NCI-H226 (cell line): ENCODE results near the gene PBX4.
"Not testable (repeated sequence)": the region's sequence is repeated elsewhere in the genome, so short reads cannot be mapped to it uniquely, and the experiment has no call there.

Experiments
- DNase-seq: peaks from one replicate; pipeline ENCODE4 v3.0.0-alpha.2; 2015

The PBX4 gene

DNA sequence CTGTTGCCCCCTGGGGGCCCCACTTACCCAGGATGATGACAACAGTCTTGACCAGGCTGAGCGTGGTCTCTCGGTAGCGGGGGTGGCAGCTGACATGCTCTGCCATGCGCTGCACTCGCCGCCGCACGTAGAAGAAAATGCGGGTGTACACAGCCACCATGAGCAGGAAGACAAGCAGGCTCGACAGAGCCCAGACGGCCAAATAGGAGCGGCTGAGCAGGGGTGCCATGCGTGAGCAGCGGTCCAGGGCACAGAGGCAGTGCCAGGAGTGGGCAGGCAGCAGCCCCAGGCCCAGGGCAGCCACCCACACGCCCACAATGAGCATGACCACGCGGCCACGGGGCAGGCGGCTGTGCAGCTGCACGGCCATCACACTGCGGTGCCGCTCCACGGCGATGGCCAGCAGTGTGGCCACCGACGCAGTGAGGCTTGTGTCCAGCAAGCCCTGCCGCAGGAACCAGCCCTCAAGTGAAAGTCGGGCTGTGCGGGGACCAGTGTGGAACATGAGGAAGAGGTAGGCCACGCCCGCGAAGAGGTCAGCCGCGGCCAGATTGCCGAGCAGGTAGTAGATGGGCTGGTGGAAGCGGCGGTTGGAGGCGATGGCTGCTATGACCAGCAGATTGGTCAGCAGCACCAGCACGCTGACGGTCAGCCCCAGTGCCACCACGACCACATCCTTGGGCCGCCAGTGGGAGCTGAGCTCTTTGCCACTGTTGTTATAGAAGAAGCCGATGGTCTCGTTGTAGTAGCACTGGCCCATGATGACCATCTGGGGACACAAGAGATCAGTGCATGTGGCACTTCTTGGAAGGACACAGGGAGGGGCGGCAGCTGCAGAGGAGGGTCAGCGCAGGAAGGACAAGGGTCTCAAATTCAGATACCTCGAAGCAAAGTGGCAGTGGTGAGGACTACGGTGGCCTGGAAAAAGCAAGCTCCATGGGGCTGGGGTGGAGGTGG, 8.3 kb upstream of the PBX4 start:
- no peak for DNase-seq

DNA sequence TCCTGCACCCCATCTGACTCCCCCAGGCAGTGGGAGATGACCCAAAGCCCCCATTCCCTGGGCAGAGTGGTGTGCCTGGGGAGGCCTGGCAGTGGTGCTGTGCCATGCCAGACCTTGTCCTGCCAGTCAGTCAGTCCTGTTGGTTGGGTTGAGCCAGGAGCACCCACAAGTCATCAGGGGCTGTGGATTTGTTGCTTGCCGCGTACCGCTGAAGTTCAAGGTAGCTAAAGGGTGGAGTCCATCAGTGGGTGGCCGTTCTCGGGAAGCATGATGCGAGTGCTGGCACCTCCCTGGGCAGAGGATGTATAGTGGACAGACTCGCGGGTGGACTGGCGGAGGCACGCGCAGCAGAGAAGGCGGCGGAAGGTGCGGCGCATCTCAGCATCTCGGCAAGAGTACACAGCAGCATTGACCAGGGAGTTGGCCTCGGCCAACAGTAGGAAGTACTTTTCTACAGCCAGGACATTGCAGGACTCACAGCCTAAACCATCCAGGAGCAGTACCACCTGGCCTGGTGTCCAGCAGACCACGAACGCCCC, 5.6 kb upstream of the PBX4 start:
- DNase-seq = no peak

DNA sequence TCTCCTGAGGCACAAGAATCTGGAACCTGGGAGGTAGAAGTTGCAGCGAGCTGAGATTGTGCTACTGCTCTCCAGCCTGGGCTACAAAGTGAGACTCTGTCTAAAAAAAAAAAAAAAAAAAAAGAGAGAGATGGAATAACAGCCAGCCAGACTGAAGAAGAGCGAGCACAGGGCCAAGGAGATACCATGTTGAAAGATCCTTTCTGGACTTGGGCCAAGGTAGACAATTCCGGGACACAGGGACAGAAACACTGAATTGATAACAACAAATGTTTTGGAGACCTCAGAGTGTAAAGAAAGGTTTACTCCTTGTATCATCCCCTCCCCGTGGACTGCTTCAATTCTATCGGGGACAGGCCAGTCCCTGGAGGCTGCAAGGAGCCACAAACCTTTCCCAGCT, 4.9 kb upstream of the PBX4 start:
- DNase-seq = no peak

DNA sequence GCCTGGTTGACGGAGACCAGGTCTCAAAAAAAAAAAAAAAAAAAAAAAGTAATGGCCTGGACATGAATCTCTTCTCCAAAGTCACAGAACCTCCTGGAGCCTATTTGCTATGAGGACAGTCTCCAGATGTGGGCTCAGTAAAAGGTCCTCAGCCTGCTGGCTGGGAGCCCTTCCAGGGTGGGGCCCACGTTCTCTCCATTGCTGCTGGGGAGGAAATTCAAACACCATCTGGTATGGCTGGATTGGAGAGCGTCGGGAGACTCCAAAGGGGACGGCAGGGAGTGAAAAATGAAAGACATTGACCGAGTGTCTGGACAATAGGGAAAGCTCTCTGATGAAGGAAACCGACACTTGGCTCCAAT, 1.3 kb upstream of the PBX4 start:
- DNase-seq = no peak

DNA sequence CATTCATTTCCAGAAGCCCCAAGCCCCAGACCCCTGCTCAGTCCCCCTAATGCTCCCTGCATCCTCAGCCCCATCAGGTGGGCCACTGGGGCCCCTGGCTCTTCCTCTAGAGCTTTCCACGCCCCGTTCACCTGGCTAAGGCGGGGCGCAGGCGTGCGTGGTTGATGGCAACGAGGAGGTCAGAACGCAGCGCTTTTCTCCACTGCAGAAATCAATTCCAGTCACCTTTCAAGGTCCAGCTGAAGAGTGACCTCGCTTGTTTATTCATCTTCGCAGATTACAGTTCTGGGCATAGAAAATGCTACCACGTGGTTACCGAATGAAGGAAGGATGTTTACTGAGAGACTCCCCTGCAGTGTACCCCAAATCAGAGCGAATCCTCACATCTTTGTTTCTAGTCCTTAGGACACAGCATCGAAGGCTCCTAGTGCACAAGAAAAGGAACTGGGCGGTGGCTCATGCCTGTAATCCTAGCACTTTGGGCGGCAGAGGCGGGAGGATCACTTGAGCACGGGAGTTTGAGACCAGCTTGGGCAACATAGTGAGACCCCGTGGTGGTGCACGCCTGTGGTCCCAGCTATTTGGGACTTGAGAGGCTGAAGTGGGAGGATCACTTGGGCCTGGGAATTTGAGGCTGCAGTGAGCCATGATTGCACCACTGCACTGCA, 828 bp upstream of the PBX4 start:
- DNase-seq = no peak

DNA sequence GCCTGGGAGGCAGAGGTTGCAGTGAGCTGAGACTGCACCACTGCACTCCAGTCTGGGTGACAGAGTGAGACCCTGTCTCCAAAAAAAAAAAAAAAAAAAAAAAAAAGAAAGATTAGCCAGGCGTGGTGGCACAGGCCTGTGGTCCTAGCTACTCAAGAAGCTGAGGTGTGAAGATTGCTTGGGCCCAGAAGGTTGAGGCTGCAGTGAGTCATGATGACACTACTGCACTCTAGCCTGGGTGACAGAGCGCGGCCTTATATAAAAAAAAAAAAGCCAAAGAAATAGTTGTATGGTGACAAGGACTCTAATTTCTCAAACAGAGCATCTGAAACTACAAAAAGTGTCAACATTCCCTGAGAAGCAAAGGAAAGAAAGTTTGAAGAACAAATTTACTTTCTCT, 3.4 kb downstream of the PBX4 start:
- no peak for DNase-seq

DNA sequence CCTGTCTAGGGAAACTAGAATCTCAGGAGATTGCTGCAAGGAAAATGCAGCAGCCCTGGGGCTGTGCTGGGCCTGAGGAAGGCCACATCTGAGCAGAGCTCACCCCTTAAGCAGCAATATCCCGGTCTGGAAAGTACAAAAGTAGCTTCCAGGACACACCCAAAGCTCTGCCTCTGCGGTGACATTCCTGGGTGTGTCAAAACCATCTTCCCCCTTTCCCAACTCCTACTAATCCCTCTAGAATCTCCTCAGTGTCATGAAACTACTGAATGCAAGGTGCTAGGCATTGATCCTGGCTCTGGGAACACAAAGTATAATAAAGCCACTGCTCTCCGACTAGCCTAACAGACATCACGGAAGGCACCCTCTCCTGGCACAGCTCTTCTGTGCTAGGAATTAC, 5.0 kb downstream of the PBX4 start:
- DNase-seq = peak; percentile 26

DNA sequence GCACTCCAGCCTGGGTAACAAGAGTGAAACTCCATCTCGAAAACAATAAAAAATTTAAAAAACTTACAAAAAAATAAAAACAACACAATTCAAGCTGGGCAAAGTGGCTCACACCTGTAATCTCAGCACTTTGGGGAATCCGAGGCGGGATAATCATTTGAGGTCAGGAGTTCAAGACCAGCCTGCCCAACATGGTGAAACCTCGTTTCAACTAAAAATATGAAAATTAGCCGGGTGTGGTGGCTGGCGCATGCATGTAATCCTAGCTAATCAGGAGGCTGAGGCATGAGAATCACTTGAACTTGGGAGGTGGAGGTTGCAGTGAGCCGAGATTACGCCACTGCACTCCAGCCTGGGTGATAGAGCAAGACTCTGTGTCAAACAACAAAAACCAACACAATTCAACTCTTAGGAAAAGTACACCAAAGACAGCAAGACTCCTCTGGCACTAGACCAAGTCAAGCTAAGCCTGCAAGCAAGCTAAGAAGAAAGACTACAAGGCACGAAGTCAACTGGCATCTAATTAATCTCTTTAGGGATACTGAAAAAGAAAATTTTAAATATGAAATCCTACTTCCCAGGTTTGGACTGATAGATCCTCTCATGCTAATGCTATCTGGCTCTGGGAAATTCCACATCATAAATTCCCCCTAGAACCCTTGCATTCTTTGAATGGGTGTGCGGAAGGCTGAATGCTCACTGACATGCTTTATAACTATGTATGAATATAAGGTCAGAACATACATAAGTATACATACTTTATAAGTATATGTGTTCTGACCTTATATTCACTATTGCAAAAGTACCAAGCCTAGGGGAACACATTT, 7.9 kb downstream of the PBX4 start:
- DNase-seq = peak; percentile 25

DNA sequence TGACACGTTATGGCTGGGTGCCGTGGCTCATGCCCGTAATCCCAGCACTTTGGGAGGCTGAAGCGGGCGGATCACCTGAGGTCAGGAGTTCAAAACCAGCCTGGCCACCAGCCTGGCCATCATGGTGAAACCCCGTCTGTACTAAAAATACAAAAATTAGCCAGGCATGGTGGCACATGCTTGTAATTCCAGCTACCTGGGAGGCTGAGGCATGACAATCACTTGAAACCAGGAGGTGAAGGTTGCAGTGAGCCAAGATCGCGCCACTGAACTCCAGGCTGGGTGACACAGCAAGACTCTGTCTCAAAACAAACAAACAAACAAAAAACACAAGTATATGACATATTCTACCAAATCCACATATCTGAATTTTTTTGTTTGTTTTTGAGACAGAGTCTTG, 11.8 kb downstream of the PBX4 start:
- DNase-seq = not testable (repeated sequence)

DNA sequence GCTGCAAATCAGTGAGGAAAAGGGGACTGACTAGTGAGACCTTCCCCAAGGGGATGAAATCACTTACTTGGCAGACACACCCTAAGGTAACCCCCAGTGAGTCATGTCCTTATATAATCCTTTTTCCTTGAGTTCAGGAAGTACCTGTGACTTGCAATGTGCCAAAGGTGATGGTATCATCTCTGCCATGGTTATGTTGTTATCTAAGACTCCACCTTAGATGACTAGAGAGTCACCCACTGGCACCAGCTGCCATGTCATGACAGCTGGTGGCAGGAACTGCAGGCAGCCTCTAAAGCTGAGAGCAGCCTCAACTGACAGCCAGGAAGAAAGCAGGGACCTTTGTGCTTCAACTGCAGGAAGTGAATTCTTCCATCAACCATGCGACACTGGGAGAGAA, 12.5 kb downstream of the PBX4 start:
- DNase-seq = peak; percentile 49

DNA sequence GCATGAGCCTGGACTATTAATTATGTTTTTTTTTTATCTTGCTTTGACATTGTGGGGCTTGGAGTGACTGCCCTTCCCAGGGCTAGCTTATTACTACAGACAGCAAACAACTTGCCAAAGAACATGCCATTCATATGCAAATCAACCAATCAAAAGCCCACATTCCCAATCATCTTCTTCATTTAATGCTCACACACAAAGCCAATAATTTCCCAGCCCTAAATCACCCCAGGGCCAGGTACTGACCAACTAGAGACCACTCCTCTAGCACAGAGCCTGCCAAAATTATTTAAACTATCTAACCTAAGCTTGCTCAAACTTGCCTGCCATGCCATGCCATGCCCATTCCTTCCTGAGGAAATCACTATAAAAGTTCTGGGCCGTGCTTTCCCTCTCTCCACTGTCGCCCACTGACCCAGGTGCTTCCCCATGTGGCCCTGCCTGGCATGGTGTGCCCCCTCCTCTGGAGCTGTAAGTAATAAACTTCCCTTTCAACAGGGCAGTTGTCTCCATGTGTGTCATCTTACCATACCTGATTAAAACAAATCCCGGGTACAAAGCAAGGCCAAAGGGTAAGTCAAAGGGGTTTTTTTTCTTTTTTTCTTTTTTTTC, 15.7 kb downstream of the PBX4 start:
- DNase-seq = no peak

DNA sequence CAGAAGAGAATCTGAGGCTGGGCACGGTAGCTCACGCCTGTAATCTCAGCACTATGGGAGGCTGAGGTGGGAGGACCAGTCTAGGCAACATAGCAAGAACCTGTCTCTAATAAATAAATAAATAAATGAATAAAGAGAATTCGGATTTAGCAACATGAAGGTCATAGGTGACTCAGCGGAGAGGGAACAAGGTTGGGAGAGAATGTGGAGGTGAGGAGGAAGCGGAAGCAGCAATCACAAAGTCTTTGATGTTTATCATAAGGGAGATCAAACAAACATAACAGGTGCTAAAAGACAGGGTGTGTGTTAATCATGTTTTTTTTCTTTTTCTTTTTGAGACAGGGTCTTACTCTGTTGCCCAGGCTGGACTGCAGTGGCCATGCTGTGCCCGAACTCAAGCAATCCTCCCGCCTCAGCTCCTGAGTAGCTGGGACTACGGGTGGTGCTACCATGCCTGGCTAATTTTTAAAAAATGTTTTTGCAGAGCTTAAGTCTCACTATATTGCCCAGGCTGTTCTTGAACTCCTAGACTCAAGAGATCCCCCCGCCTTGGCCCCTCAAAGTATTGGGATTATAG, 16.3 kb downstream of the PBX4 start:
- DNase-seq = no peak

DNA sequence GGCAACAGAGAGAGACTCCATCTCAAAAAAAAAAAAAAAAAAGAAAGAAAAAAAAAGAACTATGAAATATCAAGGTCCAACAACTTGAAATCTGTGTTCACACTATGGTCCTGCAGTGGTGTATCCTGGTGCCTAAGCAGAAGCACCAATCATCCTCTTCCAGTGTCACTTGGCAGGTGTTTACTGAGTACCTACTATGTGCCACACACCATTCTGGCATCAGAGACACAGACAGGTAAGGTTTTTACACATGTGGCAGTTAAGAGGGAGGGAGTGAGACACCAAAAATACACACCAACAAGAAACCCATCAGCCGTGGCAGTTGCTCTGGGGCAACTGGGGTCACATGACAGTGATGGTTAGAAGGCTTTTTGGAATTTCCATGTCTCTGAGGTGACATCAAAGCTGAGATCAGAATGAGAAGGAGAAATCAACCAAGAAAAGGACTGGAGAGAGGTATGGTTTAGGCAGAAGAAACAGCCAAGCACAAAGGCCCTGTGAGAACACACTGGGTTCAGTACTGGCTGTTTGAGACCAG, 17.6 kb downstream of the PBX4 start:
- DNase-seq = no peak

DNA sequence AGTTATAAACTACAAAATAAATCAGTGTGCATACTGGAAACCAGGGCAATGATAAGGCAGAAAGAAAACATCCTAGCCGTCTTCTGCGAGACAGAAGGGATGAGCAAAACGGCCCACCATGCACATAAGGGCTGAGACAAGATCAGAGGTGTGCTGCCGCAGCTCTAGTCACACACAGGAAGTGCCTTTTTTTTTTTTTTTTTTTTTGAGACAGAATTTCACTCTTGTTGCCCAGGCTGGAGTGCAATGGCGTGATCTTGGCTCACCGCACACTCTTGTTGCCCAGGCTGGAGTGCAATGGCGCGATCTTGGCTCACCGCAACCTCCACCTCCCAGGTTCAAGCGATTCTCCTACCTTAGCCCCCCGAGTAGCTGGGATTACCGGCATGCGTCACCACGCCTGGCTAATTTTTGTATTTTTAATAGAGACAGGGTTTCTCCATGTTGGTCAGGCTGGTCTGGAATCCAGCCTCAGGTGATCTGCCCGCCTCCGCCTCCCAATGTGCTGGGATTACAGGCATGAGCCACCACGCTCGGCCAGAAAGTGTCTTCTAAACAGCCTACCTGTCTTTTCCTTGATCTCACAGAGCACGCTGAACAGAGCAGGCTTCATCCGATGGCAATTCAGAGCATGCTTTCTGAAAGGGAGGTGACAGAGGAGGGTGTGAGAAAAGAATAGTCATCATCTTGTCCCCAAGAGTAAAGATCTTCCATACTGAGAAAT, 19.6 kb downstream of the PBX4 start:
- not testable (repeated sequence) for DNase-seq

DNA sequence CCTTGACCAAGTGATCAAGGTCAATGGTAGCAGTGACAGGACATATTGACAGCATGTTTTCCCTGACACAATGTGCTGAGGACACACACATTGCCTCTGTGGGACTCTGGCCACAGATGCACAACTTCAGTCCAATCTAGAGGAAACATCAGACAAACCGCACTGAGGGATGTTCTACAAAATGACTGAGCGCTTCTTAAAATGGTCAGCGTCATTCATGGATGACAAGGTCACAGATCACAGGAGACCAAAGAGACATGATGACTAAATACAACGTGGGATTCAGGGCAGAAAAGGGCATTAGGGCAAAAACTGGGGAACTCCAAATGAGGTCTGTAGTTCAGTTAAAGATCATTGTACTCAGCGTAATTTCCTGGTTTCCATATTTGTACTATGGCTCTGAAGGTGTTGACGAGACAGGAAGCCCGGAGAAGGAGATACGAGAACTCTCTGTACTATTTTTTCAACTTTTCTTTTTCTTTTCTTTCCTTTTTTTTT, 20.6 kb downstream of the PBX4 start:
- no peak for DNase-seq

DNA sequence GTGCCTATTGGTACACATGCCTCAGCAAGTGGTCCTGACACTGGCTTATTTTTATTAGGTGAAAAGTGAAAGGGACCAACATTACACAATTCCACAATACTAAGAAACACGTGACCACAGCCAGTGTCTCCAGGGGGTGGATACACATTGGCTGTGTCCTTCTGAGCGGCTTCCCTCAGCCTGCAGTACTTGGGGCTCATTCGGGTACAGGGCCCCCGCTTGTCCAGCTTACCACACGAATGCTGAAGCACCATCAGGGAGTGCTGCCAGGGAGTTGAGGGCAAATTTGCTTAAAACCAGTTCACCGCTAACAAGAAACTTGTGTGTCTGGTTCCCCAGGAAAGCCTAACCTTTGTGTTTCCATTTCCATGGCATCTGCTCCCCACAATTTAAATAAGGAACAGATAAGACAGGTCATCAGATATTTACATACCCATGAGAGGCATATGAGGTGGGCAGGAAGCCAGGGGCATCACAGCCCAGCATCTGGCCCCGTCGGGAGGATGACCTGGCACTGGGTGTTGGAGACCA, 23.3 kb downstream of the PBX4 start:
- no peak for DNase-seq

DNA sequence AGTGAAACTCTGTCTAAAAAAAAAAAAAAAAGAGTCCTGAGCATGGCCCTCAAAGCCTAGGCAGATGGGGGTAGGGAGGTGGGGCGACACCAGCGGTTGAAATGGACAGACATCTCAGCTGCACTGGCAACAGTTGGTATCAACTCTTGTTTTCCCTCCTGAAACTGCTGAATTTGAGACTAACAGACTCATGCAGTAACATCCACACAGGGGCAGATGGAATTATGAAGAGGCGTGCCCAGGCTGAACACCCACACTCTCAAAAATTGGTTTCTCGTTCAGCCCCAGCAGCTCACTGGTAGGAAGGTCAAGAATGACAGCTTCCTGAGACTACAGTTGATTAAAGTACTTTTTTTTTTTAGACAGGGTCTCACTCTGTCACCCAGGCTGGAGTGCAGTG, 24.1 kb downstream of the PBX4 start:
- no peak for DNase-seq

DNA sequence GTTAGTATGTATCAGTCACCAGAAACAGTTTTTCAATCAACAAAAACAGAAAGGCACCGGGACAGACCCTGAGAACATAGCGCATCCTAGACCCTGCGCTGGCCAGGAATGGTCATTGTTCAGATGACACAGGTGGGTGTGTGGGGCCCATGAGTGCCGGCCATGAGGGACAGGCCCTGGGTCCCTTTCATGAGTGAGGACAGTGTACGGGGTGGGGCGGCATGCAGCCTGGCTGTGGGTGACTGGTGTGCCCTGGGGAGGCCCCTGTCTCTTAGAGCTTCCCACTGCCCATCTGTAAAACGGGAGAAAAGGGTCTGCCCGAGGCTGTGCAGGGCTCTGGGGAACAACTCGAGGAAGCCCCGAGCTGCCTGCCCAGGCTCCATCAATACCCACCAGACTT, 25.8 kb downstream of the PBX4 start:
- no peak for DNase-seq

DNA sequence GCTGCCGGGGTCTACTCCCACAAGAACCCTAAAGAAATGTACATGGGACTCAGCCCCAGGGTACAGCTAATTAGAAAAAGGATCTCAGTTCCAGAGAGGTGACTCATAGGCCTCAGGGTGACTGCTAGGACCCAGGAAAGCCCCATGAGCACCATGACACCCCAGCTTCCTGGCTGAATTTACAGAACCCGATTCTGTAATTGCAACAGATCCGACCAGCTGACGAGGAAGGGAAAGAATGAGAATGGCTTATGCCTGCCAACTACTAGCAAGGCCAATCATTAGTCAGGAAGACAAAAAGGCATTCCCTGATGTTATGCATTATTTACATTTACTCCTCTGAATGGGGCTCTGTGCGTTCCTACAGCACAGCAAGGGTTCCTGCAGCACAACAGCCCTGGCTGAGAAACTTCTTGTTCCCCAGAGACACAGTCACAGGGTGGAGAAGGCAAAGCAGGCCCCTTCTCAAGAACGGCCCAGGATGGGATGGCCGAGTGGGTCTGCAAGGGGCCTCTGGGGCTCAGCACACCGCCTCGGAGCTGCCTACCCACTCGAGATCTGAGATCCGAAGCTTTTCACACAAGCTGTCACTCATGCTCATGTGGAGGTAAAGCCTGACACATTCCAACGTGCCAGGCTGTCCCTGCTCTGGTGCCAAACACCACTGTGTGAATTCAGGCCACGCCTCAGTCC, 27.2 kb downstream of the PBX4 start:
- DNase-seq = peak; percentile 92

DNA sequence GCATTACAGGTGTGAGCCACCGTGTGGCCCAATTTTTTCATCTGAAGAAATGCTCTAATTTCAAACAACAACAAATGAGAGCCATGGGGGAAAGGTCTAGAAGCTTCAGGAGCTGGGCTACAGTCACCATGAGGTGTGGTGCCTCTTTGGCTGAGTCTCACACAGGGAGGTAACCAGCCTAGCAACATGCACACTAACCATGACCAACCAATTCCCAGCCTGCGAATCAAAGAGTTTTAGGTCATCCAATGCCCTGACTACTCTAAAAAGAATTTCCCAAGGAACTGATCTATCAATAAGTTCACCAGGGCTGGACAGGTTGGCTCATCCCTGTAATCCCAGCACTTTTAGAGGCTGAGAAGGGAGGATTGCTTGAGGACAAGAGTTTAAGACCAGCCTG, 29.9 kb downstream of the PBX4 start:
- no peak for DNase-seq
